Astrocyte (in vitro differentiated cells and primary cell): ENCODE data around the gene VSTM5.

ENCODE experiments used
- EZH2 ChIP-seq: IDR thresholded peaks from 2 replicates; pipeline ENCODE4 v1.6.1; 2012; ENCODE audit warnings: mild to moderate bottlenecking, low read length, inconsistent platforms; ENCODE audit not compliant: insufficient read depth
- TF ChIP-seq, protein P1 (sequence below): IDR thresholded peaks from 2 replicates; pipeline ENCODE4 v1.5.1; 2011; ENCODE audit warnings: low read depth, mild to moderate bottlenecking, inconsistent platforms, low read length, moderate library complexity; ENCODE audit not compliant: insufficient read depth

DNA sequence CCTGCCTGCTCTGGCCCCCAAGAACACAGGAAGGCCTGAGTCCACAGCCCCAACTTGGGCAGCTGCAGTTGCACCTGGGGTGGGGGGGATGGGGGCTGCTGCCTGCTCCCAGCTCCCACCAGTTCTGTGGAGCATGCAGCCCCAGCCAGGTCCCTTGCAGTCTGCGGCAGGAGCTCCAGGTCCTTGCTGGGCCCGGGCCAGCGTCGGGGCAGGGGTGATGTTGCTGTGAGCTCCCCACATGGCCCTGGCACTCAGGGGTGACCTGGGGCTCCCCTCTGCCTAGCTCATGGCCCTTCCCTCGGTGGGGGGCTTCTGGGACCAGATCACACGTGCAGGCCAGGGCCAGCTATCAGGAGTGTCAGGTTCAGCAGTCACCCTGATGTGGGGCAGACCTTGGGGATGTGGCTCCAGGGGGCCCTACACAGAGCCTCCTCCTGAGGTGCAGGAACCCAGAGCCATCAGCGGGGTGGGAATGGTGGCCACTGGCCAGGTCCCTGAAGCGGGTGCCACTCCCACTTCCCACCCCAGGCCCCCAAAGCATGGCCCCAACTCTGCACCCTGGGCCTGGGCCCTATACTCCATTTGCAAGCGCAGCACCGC, 76.7 kb downstream of the VSTM5 start:
- TF ChIP-seq, protein P1, sequence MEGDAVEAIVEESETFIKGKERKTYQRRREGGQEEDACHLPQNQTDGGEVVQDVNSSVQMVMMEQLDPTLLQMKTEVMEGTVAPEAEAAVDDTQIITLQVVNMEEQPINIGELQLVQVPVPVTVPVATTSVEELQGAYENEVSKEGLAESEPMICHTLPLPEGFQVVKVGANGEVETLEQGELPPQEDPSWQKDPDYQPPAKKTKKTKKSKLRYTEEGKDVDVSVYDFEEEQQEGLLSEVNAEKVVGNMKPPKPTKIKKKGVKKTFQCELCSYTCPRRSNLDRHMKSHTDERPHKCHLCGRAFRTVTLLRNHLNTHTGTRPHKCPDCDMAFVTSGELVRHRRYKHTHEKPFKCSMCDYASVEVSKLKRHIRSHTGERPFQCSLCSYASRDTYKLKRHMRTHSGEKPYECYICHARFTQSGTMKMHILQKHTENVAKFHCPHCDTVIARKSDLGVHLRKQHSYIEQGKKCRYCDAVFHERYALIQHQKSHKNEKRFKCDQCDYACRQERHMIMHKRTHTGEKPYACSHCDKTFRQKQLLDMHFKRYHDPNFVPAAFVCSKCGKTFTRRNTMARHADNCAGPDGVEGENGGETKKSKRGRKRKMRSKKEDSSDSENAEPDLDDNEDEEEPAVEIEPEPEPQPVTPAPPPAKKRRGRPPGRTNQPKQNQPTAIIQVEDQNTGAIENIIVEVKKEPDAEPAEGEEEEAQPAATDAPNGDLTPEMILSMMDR: no peak
- TF ChIP-seq EZH2: no peak
